WTC11 (cell line): ENCODE data around the gene ACBD5.

ENCODE experiments used
- AR ChIP-seq: fragments of 250-450 bp; sonication (Bioruptor Pico); IDR thresholded peaks from 2 replicates; pipeline ENCODE4 v1.9.0; 2021; ENCODE audit warnings: mild to moderate bottlenecking
- ATF1 ChIP-seq: sonication (generic); formaldehyde crosslinking; IDR thresholded peaks from 2 replicates; pipeline ENCODE4 v1.8.1; 2023; ENCODE audit warnings: mild to moderate bottlenecking, moderate library complexity, missing genetic modification reagents
- CTCF ChIP-seq: fragments of 200-600 bp; IDR thresholded peaks from 2 replicates; pipeline ENCODE4 v1.8.0; 2022; ENCODE audit warnings: antibody characterized with exemption
- FOXJ3 ChIP-seq: sonication (generic); formaldehyde crosslinking; IDR thresholded peaks from 2 replicates; pipeline ENCODE4 v1.9.0; 2021; ENCODE audit warnings: missing genetic modification reagents, mild to moderate bottlenecking, borderline replicate concordance
- MAX ChIP-seq: sonication (generic); formaldehyde crosslinking; IDR thresholded peaks from 2 replicates; pipeline ENCODE4 v1.8.0; 2022; ENCODE audit warnings: mild to moderate bottlenecking, missing genetic modification reagents
- MXD4 ChIP-seq: fragments of 250-450 bp; sonication (Bioruptor Pico); IDR thresholded peaks from 2 replicates; pipeline ENCODE4 v1.8.0; 2021; ENCODE audit warnings: mild to moderate bottlenecking, moderate library complexity, borderline replicate concordance
- NFYB ChIP-seq: sonication (generic); formaldehyde crosslinking; conservative IDR thresholded peaks from 2 replicates; pipeline ENCODE4 v1.8.0; 2022; ENCODE audit warnings: low read depth, missing genetic modification reagents
- NR3C1 ChIP-seq: sonication (generic); formaldehyde crosslinking; conservative IDR thresholded peaks from 2 replicates; pipeline ENCODE4 v1.8.1; 2023; ENCODE audit warnings: low read depth, mild to moderate bottlenecking, missing genetic modification reagents
- SMAD4 ChIP-seq: sonication (generic); formaldehyde crosslinking; IDR thresholded peaks from 2 replicates; pipeline ENCODE4 v1.8.0; 2022; ENCODE audit warnings: mild to moderate bottlenecking, missing genetic modification reagents
- SP1 ChIP-seq: sonication (generic); formaldehyde crosslinking; conservative IDR thresholded peaks from 2 replicates; pipeline ENCODE4 v1.8.1; 2022; ENCODE audit warnings: missing genetic modification reagents
- TP53 ChIP-seq: sonication (generic); formaldehyde crosslinking; IDR thresholded peaks from 2 replicates; pipeline ENCODE4 v1.8.1; 2023; ENCODE audit warnings: mild to moderate bottlenecking, missing genetic modification reagents
- USF2 ChIP-seq: sonication (generic); formaldehyde crosslinking; IDR thresholded peaks from 2 replicates; pipeline ENCODE4 v1.8.1; 2023; ENCODE audit warnings: mild to moderate bottlenecking, missing genetic modification reagents, moderate library complexity
- ZNF512 ChIP-seq: sonication (generic); formaldehyde crosslinking; IDR thresholded peaks from 2 replicates; pipeline ENCODE4 v1.8.1; 2022; ENCODE audit warnings: missing genetic modification reagents, borderline replicate concordance

GRCh38 chr10:27276581-27276980 lies 36.0 kb upstream of the ACBD5 start:
- no peak for TF ChIP-seq CTCF
- no peak for TF ChIP-seq USF2 (CRISPR knock-in tag)
- no peak for TF ChIP-seq AR
- TF ChIP-seq MAX (CRISPR knock-in tag), result no peak
- TF ChIP-seq SP1, result no peak
- no peak for TF ChIP-seq SMAD4 (CRISPR knock-in tag)
- no peak for TF ChIP-seq NR3C1 (CRISPR knock-in tag)
- TF ChIP-seq NFYB (CRISPR knock-in tag), result no peak
- TF ChIP-seq FOXJ3 (CRISPR knock-in tag), result no peak
- TF ChIP-seq ZNF512 (CRISPR knock-in tag), result no peak
- no peak for TF ChIP-seq MXD4 (CRISPR knock-in tag)
- no peak for TF ChIP-seq TP53 (CRISPR knock-in tag)
- no peak for TF ChIP-seq ATF1
